Panc1 (cell line): Measurements from ENCODE around the gene RNASEH2B. TPM values are rescaled to one million over a fixed set of nuclear protein-coding genes. Genes with fewer than 3 reads are reported as not detected.

Experiments
- ATAC-seq: fragments of 200-7000 bp; cut with Tn5 transposase; 2 replicates; pipeline ENCODE4 v1.9.1; 2020; ENCODE audit warnings: mild to moderate bottlenecking, moderate library complexity
- BruUV-seq: library from RNA; stranded (reverse); fragments of 400-500 nt; replicated peaks from 2 replicates; lab custom pipeline; 2021; lab: Mats Ljungman, UMichigan
- CTCF ChIA-PET: fragments of 300-600 bp; sonication (Branson Sonifier 250); formaldehyde crosslinking; loops from one replicate; lab custom pipeline; 2022; ENCODE audit warnings: antibody characterized with exemption; lab: Charles Lee
- POLR2A ChIA-PET: fragments of 300-600 bp; sonication (Branson Sonifier 250); formaldehyde crosslinking; loops from one replicate; lab custom pipeline; 2022; ENCODE audit warnings: antibody characterized with exemption; lab: Charles Lee
- DNase-seq: peaks from one replicate; pipeline ENCODE4 v3.0.0-alpha.2; 2010; ENCODE audit warnings: low read depth, low spot score
- H3K27ac ChIP-seq: 2 replicates; pipeline ENCODE4 v1.5.1; 2011; ENCODE audit warnings: mild to moderate bottlenecking, low read length, inconsistent platforms
- H3K27me3 ChIP-seq: fragments of 200-500 bp; sonication (Bioruptor generic); 2 replicates; pipeline ENCODE4 v1.6.0; 2014; ENCODE audit warnings: low read length, inconsistent platforms; ENCODE audit not compliant: control insufficient read depth, insufficient read depth
- H3K36me3 ChIP-seq: fragments of 200-500 bp; sonication (Bioruptor generic); 2 replicates; pipeline ENCODE4 v1.5.1; 2014; ENCODE audit warnings: inconsistent platforms, mild to moderate bottlenecking, low read length, moderate library complexity; ENCODE audit not compliant: control insufficient read depth, insufficient read depth
- H3K4me1 ChIP-seq: 2 replicates; pipeline ENCODE4 v1.5.1; 2011; ENCODE audit warnings: inconsistent platforms, mild to moderate bottlenecking, low read length, moderate library complexity; ENCODE audit not compliant: control insufficient read depth, insufficient read depth
- H3K4me3 ChIP-seq, 2 experiments: 2 replicates each; pipeline ENCODE4 v1.5.1; 2011 to 2012; ENCODE audit warnings: low read depth in 2 of 2, low read length in 2 of 2, mild to moderate bottlenecking in 2 of 2, inconsistent platforms in 1 of 2, moderate library complexity in 1 of 2
- H3K9me3 ChIP-seq: fragments of 200-500 bp; sonication (Bioruptor generic); 2 replicates; pipeline ENCODE4 v1.5.1; 2014; ENCODE audit warnings: low read depth, mild to moderate bottlenecking, inconsistent platforms, low read length, moderate library complexity; ENCODE audit not compliant: control insufficient read depth, insufficient read depth
- POLR2AphosphoS5 ChIP-seq: IDR thresholded peaks from 2 replicates; pipeline ENCODE4 v1.6.1; 2012; ENCODE audit warnings: mild to moderate bottlenecking, low read depth, low read length, moderate library complexity
- SIN3A ChIP-seq: IDR thresholded peaks from 2 replicates; pipeline ENCODE4 v1.6.1; 2012; ENCODE audit warnings: low read depth, mild to moderate bottlenecking, low read length, moderate library complexity, borderline replicate concordance; ENCODE audit not compliant: insufficient read depth
- TCF7L2 ChIP-seq: IDR thresholded peaks from 2 replicates; pipeline ENCODE4 v1.6.1; 2011; ENCODE audit warnings: mild to moderate bottlenecking, low read depth, low read length, inconsistent platforms
- in situ Hi-C: cut with HindIII; loops from 2 replicates; pipeline ENCODE4 v1.10.0; 2016; ENCODE audit warnings: low sequenced_read_pairs, low pct_unique_long_range_greater_than_20kb
- intact Hi-C: fragments of 100-400 bp; cut with micrococcal nuclease; formaldehyde crosslinking; loops from one replicate; pipeline ENCODE4 v1.10.0; 2022; ENCODE audit not compliant: unreplicated experiment
- total RNA-seq: library from RNA; stranded (reverse); gene quantifications from one replicate; pipeline ENCODE4 v1.2.1, GENCODE V29; 2021; ENCODE audit not compliant: unreplicated experiment
- TF ChIP-seq, protein P1 (sequence below): fragments of 450-650 bp; IDR thresholded peaks from 2 replicates; pipeline ENCODE4 v1.5.1; 2017; ENCODE audit warnings: mild to moderate bottlenecking
- TF ChIP-seq, protein P2 (sequence below), 2 experiments: IDR thresholded peaks; 2 replicates each; pipeline ENCODE4 v1.6.1; 2011 to 2012; ENCODE audit warnings: low read depth in 2 of 2, control low read depth in 1 of 2, low read length in 1 of 2, mild to moderate bottlenecking in 1 of 2, moderate library complexity in 1 of 2; ENCODE audit not compliant: insufficient read depth in 1 of 2

Gene RNASEH2B
- total RNA-seq, 1 experiment from 2014 or later, result 37.8 TPM

DNA sequence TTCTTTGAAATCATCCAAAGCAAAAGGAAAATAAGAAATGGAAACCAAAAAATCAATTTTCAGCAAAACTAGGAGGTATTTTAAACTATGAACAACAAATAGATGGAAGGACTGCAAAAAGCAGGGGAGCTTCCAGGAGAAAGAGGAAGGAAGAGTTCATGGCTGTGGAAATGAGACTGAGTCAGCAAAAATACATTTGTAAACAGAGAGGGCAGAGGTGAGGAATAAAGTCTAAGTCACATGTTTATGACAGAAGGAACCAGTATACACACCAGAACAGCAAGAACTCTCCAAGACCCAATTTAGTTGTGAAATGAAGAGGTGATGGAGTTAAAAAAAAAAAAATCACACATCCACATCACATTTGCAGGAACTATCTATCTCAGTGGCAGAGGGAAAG lies 69.6 kb downstream of the RNASEH2B start:
- no peaks in the 10 kb centered on the region for H3K9me3 ChIP-seq
- H3K27me3 ChIP-seq, result no peaks in the 10 kb centered on the region
- H3K27ac ChIP-seq, result no peak overlapping the region
- no peaks in the 10 kb centered on the region for H3K36me3 ChIP-seq
- no peak for ATAC-seq
- in situ Hi-C loops (no loop called here), intact Hi-C loops (no loop called here)
- ChIA-PET CTCF (no interaction called here), POLR2A (interaction anchor here (0.7 kb wide), 1 partner anchor 77 kb away, joined by 4 read pairs; no protein-coding TSS in a partner anchor)
- no peak for DNase-seq
- H3K4me3 ChIP-seq, result no peak overlapping the region
- no peaks in the 10 kb centered on the region for H3K4me1 ChIP-seq
- BruUV-seq, result no TSS peak
- TF ChIP-seq TCF7L2 (no peak), SIN3A (no peak), POLR2AphosphoS5 (no peak)
- TF ChIP-seq, protein P1, sequence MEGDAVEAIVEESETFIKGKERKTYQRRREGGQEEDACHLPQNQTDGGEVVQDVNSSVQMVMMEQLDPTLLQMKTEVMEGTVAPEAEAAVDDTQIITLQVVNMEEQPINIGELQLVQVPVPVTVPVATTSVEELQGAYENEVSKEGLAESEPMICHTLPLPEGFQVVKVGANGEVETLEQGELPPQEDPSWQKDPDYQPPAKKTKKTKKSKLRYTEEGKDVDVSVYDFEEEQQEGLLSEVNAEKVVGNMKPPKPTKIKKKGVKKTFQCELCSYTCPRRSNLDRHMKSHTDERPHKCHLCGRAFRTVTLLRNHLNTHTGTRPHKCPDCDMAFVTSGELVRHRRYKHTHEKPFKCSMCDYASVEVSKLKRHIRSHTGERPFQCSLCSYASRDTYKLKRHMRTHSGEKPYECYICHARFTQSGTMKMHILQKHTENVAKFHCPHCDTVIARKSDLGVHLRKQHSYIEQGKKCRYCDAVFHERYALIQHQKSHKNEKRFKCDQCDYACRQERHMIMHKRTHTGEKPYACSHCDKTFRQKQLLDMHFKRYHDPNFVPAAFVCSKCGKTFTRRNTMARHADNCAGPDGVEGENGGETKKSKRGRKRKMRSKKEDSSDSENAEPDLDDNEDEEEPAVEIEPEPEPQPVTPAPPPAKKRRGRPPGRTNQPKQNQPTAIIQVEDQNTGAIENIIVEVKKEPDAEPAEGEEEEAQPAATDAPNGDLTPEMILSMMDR, result no peak
- TF ChIP-seq, protein P2, sequence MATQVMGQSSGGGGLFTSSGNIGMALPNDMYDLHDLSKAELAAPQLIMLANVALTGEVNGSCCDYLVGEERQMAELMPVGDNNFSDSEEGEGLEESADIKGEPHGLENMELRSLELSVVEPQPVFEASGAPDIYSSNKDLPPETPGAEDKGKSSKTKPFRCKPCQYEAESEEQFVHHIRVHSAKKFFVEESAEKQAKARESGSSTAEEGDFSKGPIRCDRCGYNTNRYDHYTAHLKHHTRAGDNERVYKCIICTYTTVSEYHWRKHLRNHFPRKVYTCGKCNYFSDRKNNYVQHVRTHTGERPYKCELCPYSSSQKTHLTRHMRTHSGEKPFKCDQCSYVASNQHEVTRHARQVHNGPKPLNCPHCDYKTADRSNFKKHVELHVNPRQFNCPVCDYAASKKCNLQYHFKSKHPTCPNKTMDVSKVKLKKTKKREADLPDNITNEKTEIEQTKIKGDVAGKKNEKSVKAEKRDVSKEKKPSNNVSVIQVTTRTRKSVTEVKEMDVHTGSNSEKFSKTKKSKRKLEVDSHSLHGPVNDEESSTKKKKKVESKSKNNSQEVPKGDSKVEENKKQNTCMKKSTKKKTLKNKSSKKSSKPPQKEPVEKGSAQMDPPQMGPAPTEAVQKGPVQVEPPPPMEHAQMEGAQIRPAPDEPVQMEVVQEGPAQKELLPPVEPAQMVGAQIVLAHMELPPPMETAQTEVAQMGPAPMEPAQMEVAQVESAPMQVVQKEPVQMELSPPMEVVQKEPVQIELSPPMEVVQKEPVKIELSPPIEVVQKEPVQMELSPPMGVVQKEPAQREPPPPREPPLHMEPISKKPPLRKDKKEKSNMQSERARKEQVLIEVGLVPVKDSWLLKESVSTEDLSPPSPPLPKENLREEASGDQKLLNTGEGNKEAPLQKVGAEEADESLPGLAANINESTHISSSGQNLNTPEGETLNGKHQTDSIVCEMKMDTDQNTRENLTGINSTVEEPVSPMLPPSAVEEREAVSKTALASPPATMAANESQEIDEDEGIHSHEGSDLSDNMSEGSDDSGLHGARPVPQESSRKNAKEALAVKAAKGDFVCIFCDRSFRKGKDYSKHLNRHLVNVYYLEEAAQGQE (IDR thresholded peaks at IDR 0.05; ENCODE audit: insufficient read depth in 1 of 2, low read depth in 2 of 2, low read length in 1 of 2), result no peak

DNA sequence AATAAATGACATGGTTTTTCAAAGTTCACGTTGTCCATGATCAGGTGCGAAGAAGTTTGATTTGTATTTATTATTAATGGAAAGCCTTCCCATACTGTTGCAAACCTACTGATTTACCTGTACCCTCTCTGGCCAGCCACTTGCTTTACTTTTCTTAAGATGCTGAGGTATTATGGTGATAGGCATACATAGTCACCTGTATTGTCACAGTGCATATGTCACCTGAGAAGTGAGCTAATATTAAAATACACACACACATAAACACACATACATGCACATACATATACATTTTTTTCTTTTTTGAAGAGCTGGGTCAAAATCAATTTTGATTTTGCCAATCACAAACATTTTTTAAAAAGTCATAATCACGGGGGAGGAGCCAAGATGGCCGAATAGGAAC lies 72.1 kb downstream of the RNASEH2B start:
- POLR2A ChIA-PET, result no interaction called here

More for the DNA sequence above, 72.1 kb downstream of the RNASEH2B start:
- H3K4me3 ChIP-seq, result no peak overlapping the region
- DNase-seq, result no peak
- BruUV-seq, result no TSS peak
- H3K27ac ChIP-seq, result no peak overlapping the region
- H3K27me3 ChIP-seq, result no peaks in the 10 kb centered on the region
- H3K9me3 ChIP-seq, result no peaks in the 10 kb centered on the region
- no peaks in the 10 kb centered on the region for H3K36me3 ChIP-seq
- CTCF ChIA-PET, result no interaction called here
- TF ChIP-seq SIN3A (no peak), TCF7L2 (no peak), POLR2AphosphoS5 (no peak)
- TF ChIP-seq, protein P1, result no peak
- TF ChIP-seq, protein P2 (IDR thresholded peaks at IDR 0.05; ENCODE audit: insufficient read depth in 1 of 2, low read depth in 2 of 2, low read length in 1 of 2), result no peak
- intact Hi-C loops, result no loop called here
- in situ Hi-C loops, result no loop called here
- ATAC-seq, result no peak
- no peaks in the 10 kb centered on the region for H3K4me1 ChIP-seq
